GF-D8 (cell line): ENCODE results near the gene RAB40AL.
"Not testable (repeated sequence)": the region's sequence is repeated elsewhere in the genome, so short reads cannot be mapped to it uniquely, and the experiment has no call there.

Experiments used
- DNase-seq: peaks from one replicate; lab custom pipeline; 2025; lab: John Stamatoyannopoulos, UW

The RAB40AL gene

DNA sequence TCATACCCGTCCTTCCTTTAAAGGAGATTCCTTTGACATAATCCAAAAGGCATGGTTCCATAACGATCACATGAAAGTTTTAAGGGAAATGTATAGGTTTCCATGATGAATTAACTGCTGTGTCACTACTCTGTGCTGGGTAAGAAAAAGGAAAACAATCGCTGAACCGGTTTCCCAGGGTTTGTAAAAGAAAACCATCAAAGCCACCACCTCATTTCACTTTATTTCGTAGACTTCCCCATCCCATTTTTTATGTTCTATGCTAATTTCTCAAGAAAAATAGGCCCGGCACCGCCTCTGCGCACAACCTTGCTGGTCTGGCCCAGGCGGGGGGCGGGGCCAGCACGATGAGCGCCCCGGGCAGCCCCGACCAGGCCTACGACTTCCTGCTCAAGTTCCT lies at the start of gene RAB40AL:
Gene RAB40AL (plus strand): TSS at position 301 of the 400 bp plus-strand sequence. CDS start 47 bp downstream, at position 348.
- not testable (repeated sequence) for DNase-seq

GRCh38 chrX:102887687-102888086 lies 49.4 kb upstream of the RAB40AL start:
- no peak for DNase-seq

DNA sequence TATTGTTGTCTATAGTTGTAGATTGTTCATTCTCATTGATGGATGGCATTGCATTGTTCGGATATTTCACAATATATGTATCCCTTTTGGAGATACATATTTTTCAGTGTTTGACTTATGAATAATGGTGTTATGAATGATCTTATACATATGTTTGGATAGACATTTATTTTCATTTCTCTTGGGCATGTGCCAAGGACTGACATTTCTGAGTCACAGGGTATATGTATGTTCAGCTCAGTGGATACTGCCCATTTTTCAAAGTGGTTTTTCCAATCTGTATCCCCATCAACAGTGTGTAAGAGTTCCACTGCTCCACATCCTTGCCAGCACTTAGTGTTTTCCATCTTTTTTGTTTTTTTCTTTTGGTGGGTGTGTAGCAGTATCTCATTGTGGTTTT lies 45.0 kb upstream of the RAB40AL start:
- no peak for DNase-seq

DNA sequence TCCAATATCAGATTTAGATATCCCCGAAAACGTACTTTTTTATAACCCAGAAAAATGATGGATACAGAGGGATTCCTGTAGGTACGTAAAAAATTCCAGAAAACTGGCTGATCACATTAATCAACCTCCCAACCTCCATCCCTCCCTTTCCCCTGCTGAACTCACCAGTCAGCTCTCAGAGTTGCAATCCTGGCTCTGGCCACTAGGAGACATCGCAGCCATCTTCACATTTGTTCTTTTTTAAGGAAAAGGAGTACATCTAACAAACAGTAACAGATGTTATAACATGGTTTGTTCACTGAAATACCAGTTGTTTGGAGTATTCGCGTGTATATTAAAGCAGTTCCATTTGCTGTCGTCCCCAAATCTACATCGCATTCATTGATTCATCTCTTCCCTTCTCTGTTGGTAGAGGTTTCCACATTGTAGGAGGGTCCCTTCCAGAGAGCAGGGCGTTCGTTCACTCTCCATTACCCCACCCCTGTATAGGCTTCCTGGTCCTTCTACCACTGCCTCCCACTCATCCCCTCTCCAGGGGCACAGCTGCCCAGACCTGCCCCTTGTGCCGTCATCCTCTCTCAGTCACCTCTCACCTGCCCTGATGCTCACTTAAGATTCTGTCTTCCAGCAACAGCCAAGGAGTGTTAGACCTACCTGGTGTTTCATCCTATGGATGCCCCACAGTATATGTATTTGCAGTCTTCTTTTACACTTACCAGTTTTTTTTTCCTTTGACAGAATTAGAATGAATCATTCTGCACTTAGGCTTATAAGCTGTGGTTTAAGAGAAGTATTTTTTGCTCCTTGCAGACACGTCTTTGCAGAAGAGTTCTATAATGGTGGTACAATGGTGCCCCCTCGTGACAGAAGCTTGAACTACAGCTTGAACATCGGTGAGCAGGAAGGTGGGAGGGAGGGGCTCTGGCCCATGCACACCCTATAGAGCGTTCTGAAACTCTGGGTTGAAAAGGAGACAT lies 36.8 kb upstream of the RAB40AL start:
- peak; percentile 1 for DNase-seq

DNA sequence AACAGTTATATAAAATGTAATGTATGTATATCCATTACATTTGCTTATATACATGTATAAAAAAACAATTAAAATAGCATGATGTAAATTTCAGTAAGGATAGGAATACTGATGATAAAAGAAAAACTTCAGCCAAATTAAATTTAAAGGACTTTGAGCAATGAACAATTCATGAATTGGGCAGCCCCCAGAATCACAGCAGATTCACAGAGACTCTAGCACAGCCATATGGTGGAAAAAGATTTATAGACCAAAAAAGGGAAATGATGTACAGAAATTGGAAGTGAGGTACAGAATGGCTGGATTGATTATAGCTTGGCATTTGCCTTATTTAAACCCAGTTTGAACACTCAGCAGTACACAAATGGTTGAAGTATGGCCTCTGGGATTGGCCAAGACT lies 34.7 kb upstream of the RAB40AL start:
- no peak for DNase-seq

- no peak for DNase-seq
Measured at GRCh38 chrX:102930990-102931756, 5.9 kb upstream of the RAB40AL start.

- no peak for DNase-seq
Measured at GRCh38 chrX:102934624-102935023, 2.4 kb upstream of the RAB40AL start.

DNA sequence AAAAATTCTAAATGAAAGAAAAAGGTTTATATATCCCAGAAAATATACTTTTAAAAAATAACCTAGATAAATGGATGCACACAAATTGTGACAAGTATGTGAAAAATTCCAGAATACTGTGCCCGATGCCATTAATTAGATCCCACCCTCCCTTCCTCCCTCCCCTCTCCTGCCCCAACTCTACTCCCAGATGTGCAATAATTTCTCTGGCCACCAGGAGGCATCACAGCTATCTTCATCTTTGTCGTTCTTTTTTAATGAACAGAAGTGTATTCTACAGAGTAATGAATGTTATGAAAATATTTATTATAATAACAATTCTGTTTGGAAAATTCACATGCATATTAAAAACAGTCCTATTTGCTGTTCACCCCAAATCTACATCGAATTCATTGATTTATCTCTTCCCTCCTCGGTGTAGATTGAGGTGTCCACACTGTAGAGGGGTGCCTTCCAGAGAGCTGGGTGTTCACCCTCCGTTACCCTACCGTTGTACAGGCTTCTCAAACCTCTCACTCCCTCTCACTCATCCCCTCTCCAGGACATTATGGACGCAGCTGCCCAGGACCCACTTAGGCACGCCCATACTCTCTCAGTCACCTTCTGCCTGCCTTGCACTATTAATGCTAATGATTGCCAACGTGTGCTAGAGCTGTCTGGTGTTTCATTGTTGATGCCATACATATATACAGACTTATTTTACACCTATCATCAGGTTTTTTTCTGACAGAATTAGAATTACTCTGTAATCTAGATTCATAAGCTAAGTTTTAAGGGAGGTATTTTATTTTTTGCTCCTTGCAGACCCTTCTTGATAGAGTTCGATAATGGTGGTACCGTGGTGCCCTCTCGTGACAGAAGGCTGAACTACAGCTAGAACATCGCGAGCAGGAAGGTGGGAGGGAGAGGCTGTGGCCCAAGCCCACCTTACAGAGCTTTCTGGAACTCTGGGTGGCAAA lies 14.1 kb downstream of the RAB40AL start:
- peak; percentile 20 for DNase-seq

- DNase-seq = no peak
Measured at GRCh38 chrX:102957751-102958150, 20.7 kb downstream of the RAB40AL start.

DNA sequence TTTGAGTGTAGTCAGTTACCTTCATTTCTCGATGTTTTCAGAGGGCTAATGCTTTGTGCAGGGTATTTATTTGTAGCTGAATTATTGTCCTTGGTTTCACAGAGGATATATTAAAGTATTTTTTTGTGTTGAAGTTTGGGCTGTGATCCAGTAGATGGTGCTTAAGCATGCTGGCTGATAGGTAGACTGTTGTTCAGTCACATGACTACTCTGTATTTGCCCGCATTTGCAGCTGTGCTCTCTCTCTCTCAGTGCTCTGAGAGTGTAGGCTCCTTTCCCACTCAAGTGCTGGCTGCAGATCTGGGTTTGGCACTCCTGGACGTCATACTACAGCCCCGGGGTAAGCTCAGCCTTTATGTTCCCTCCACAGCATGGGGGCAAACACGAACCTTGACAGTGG lies 21.7 kb downstream of the RAB40AL start:
- no peak for DNase-seq

- no peak for DNase-seq
Measured at GRCh38 chrX:102959471-102959870, 22.4 kb downstream of the RAB40AL start.

GRCh38 chrX:102963955-102964354 lies 26.9 kb downstream of the RAB40AL start:
- no peak for DNase-seq

DNA sequence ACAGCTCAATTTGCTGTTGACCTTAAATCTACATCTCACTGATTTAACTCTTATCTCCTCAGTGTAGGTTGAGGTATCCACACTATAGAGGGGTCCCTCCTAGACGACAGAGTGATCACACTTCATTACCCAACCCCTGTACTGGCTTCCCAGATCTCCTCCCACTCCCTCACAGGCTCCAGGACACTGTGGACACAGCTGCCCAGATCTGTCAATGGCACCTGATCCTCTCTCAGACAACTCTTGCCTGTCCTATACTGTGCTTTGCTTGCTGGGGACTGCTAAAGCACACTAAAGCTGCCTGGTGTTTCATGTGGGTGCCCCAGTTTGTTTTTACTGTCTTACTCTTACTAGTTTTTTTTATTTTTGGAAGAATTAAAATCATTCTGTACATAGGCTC lies 27.9 kb downstream of the RAB40AL start:
- DNase-seq = no peak

- DNase-seq = no peak
Measured at GRCh38 chrX:102966701-102967100, 29.6 kb downstream of the RAB40AL start.

GRCh38 chrX:102968216-102968615 lies 31.1 kb downstream of the RAB40AL start:
- no peak for DNase-seq

DNA sequence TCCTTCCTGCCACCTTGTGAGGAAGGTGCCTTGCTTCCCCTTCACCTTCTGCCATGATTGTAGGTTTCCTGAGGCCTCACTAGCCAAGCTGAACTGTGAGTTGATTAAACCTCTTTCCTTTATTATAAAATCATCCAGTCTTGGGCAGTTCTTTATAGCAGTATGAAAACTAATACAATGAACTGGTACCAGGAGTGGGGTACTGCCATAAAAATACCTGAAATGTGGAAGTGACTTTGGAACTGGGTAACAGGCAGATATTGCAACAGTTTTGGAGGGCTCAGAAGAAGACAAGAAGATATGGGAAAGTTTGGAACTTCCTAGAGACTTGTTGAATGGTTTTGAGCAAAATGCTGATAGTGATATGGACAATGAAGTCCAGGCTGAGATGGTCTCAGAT lies 34.5 kb downstream of the RAB40AL start:
- DNase-seq = not testable (repeated sequence)

- no peak for DNase-seq
Measured at GRCh38 chrX:102975016-102975415, 37.9 kb downstream of the RAB40AL start.

DNA sequence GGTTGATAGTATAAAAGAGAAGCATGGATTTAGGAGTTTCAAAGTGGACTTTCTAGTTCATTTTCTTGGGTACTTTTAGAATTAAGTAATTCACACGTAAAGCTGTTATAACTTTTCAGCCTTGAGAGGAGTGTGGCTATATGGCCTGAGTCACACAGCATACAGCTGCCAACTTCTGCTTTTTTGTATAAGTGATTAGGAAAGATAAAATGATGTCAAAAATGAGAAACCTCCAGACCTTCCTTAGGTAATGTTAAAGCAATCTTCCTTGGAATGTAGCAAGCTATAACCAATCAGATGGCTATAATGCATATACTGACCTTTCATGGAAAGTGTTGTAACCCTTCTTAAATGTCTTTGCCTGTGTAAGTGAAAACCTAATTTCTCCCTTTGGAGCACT lies 39.2 kb downstream of the RAB40AL start:
- DNase-seq = peak; percentile 76

DNA sequence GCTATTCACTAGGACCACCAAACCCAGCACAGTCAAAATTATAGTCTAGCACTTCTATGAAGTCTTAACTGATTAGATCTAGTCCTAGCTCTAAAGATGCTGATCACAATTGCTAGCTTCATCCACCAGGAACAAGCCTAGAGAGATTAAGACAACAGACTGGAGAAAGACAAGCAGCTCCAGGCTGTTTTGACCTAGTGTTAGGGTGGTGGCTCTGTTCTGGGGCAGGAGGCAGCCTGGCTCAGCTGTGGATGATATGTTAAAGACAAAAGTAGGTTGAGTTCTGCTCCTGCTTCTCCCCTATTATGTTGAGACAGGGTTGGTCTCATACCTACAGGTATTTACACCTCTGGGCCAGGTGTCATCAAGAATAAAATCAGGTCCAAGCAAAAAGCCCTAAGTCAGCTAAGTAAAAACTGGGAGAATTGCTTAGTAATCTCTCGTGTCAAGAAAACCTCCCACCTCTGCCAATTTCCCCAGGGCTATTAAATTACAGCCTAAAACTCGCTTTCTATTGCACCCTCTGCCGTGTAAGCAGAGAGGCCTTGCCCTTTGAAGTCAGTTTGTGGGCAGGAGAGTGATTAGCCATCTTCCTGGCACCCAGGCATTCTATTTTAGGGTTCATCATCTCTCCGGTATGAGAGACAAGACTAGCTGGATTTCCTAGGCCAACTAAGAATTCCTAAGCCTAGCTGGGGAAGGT lies 39.9 kb downstream of the RAB40AL start:
- DNase-seq = peak; percentile 50

DNA sequence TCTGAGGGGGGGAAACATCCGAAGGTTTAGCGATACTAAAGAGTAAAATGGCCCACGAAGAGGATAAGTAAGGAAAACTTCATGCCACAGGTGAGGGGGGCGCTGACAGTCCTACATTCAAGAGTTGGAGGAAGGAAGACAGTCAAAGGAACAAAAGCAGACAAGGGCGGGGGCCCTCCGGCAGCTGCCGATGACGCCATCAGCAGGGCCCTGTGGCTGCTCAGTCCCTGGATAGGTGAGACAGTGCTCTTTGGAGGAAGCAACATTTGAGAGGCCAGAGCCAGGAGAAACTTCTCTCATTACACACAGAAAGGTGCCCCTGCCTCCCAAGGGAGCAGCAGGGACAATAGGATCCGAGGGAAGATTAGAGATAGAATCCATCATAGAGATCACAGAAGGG lies 41.5 kb downstream of the RAB40AL start:
- DNase-seq = no peak

DNA sequence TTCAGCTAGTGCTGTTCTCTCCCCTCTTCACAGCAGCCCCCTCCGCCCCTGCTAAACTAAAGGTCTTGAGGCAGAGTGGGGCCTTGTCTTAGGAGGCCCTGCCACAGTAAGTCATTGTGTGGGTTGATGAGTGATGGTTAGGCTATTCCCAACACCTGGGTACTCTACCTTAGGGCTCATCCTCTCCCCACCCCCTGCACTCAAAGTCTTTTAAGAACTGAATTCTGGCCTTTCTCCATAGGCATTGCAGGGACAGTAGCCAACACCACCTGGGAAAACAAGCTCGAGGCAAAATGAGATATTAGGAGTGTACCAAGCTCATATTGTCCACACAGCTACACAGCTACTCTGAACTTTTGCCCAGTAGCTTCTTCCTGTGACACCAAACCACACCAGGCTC lies 42.5 kb downstream of the RAB40AL start:
- DNase-seq = no peak
